Measurements from ENCODE around the gene ATP9B.

GRCh38 chr18:79396431-79397246 is 327.4 kb downstream of the ATP9B start:
- TF ChIP-seq, protein P1, sequence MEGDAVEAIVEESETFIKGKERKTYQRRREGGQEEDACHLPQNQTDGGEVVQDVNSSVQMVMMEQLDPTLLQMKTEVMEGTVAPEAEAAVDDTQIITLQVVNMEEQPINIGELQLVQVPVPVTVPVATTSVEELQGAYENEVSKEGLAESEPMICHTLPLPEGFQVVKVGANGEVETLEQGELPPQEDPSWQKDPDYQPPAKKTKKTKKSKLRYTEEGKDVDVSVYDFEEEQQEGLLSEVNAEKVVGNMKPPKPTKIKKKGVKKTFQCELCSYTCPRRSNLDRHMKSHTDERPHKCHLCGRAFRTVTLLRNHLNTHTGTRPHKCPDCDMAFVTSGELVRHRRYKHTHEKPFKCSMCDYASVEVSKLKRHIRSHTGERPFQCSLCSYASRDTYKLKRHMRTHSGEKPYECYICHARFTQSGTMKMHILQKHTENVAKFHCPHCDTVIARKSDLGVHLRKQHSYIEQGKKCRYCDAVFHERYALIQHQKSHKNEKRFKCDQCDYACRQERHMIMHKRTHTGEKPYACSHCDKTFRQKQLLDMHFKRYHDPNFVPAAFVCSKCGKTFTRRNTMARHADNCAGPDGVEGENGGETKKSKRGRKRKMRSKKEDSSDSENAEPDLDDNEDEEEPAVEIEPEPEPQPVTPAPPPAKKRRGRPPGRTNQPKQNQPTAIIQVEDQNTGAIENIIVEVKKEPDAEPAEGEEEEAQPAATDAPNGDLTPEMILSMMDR (IDR thresholded peaks at IDR 0.05): no peak
- TF ChIP-seq POLR2AphosphoS5 (IDR thresholded peaks at IDR 0.05; ENCODE audit: low read depth, low read length): no peak
- no peak for TF ChIP-seq SIN3A (IDR thresholded peaks at IDR 0.05; ENCODE audit: borderline replicate concordance, insufficient read depth, low read depth, low read length)

Data from Panc1 (cell line).